GM12873 (cell line): ENCODE measurements around the gene NUDT4B.
"Not testable (repeated sequence)": the region's sequence is repeated elsewhere in the genome, so short reads cannot be mapped to it uniquely, and the experiment has no call there.

Experiments
- TF ChIP-seq, protein P1 (sequence below): IDR thresholded peaks from 2 replicates; pipeline ENCODE4 v1.5.1; 2012; ENCODE audit warnings: low read depth, mild to moderate bottlenecking, moderate library complexity, low read length, control low read depth; ENCODE audit not compliant: insufficient read depth; ENCODE audit errors: missing control alignments

Gene NUDT4B

DNA sequence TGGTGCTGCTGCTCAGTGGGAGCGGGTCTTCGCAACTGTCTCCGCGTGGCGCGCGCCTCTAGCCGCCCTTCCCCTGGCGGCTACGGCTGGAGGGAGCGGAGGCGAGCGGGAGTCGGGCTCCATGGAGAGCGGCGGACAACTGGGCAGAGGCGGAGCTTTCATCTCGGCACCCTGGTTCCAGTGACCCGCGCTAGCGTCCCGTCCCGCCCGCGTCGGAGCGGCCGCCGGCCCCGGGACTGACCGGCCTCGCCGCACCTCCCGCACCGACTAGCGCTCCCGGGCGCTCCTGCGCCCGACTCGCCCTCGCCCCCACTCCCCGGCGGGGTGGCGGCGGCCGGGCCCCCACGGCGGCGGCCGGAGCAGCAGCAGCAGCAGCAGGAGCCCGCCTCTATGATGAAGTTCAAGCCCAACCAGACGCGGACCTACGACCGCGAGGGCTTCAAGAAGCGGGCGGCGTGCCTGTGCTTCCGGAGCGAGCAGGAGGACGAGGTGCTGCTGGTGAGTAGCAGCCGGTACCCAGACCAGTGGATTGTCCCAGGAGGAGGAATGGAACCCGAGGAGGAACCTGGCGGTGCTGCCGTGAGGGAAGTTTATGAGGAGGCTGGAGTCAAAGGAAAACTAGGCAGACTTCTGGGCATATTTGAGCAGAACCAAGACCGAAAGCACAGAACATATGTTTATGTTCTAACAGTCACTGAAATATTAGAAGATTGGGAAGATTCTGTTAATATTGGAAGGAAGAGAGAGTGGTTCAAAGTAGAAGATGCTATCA is at the start of gene NUDT4B:
TSS of gene NUDT4B (plus strand) at position 212 of the 772 bp plus-strand sequence. CDS start at position 391, 179 bp downstream.
- TF ChIP-seq, protein P1, sequence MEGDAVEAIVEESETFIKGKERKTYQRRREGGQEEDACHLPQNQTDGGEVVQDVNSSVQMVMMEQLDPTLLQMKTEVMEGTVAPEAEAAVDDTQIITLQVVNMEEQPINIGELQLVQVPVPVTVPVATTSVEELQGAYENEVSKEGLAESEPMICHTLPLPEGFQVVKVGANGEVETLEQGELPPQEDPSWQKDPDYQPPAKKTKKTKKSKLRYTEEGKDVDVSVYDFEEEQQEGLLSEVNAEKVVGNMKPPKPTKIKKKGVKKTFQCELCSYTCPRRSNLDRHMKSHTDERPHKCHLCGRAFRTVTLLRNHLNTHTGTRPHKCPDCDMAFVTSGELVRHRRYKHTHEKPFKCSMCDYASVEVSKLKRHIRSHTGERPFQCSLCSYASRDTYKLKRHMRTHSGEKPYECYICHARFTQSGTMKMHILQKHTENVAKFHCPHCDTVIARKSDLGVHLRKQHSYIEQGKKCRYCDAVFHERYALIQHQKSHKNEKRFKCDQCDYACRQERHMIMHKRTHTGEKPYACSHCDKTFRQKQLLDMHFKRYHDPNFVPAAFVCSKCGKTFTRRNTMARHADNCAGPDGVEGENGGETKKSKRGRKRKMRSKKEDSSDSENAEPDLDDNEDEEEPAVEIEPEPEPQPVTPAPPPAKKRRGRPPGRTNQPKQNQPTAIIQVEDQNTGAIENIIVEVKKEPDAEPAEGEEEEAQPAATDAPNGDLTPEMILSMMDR: not testable (repeated sequence)
